Spleen (tissue), 11 donors: ENCODE measurements around the gene ZNF462. TPM values are rescaled to one million over a fixed set of nuclear protein-coding genes. Genes with fewer than 3 reads are reported as not detected.

Experiments used
- DNase-seq: peaks from one replicate; pipeline ENCODE4 v3.0.0-alpha.2; 2020
- H3K27ac ChIP-seq, 8 donors: fragments of 200-600 bp; sonication (generic) in 7 of 8; 1 replicate in 4 of 8; 2 replicates in 4 of 8; pipeline versions ENCODE4 v1.5.0 to v1.8.0; 2016 to 2021; ENCODE audit warnings: inconsistent platforms in 4 of 8, mild to moderate bottlenecking in 4 of 8, moderate library complexity in 1 of 8
- H3K27me3 ChIP-seq, 7 donors: fragments of 200-600 bp; sonication (generic) in 6 of 7; replicated peaks in 1 of 7; 1 replicate in 4 of 7; 2 replicates in 3 of 7; pipeline versions ENCODE4 v1.5.0 to v1.8.0; 2016 to 2021; ENCODE audit warnings: inconsistent platforms in 3 of 7, mild to moderate bottlenecking in 1 of 7
- H3K36me3 ChIP-seq, 6 donors: fragments of 200-600 bp; sonication (generic) in 5 of 6; 1 replicate in 4 of 6; 2 replicates in 2 of 6; pipeline versions ENCODE4 v1.5.0 to v1.8.0; 2016 to 2021; ENCODE audit warnings: inconsistent platforms in 2 of 6
- H3K4me1 ChIP-seq, 6 donors: fragments of 200-600 bp; sonication (generic) in 5 of 6; 1 replicate in 3 of 6; 2 replicates in 3 of 6; pipeline versions ENCODE4 v1.5.0 to v1.8.0; 2016 to 2021; ENCODE audit warnings: inconsistent platforms in 3 of 6
- H3K4me3 ChIP-seq, 8 donors: fragments of 200-600 bp; sonication (generic) in 7 of 8; 1 replicate in 4 of 8; 2 replicates in 4 of 8; pipeline versions ENCODE4 v1.5.0 to v1.8.0; 2016 to 2021; ENCODE audit warnings: inconsistent platforms in 4 of 8, mild to moderate bottlenecking in 4 of 8, moderate library complexity in 2 of 8
- H3K9me3 ChIP-seq, 8 donors: fragments of 200-600 bp; sonication (generic) in 7 of 8; 1 replicate in 4 of 8; 2 replicates in 4 of 8; pipeline versions ENCODE4 v1.5.0 to v1.8.0; 2016 to 2021; ENCODE audit warnings: inconsistent platforms in 4 of 8
- POLR2A ChIP-seq, 3 donors: fragments of 450-650 bp; IDR thresholded peaks; one replicate each; pipeline ENCODE4 v1.5.1; 2017; ENCODE audit warnings: antibody characterized with exemption in 3 of 3, mild to moderate bottlenecking in 1 of 3
- POLR2AphosphoS5 ChIP-seq, 3 donors: sonication (generic); formaldehyde crosslinking; IDR thresholded peaks; one replicate each; pipeline ENCODE4 v1.5.1; 2017; ENCODE audit warnings: antibody characterized with exemption in 3 of 3
- WGBS, 5 donors: extraction: QIAGEN DNeasy Blood & Tissue Kit in 3 of 5; methylation state at CpG; one replicate each; pipeline versions ENCODE4 v1.1.5 to v1.1.7; 2013 to 2018; 5-methylcytosine and 5-hydroxymethylcytosine counted together
- intact Hi-C: fragments of 100-400 bp; cut with DNase I; formaldehyde crosslinking; loops from one replicate; pipeline ENCODE4 v1.15.0; 2023; ENCODE audit warnings: low total_unique reads
- polyA plus RNA-seq, 3 donors: library from polyadenylated mRNA; stranded (reverse); fragments of 200-250 nt; gene quantifications; one replicate each; pipeline ENCODE4 v1.2.1, GENCODE V29; 2013
- total RNA-seq, 7 donors: library from RNA; depleted of rRNA in 3 of 7; stranded (reverse); fragments of >200 nt in 3 of 7; fragmentation: NEBNext Ultra II Directional in 4 of 7; extraction: Animal tissue kit (Norgen Biotek cat#: 25700) in 4 of 7; gene quantifications; one replicate each; pipeline versions ENCODE4 v1.1.0 to v1.2.1, GENCODE V29; 2016 to 2021
- TF ChIP-seq, protein P1 (sequence below), 11 experiments: fragments of 200-600 bp in 7 of 11; fragments of 450-650 bp in 4 of 11; sonication (generic) in 4 of 11; IDR thresholded peaks in 8 of 11; conservative IDR thresholded peaks in 3 of 11; 1 replicate in 7 of 11; 2 replicates in 4 of 11; pipeline versions ENCODE4 v1.4.0 to v1.8.0; 2016 to 2021; ENCODE audit warnings: antibody characterized with exemption in 11 of 11, inconsistent platforms in 4 of 11, mild to moderate bottlenecking in 1 of 11
- donor health status: healthy with polysubstance abuse.
- donor health status: DM: no; HTN: no; CAD: no; lungs with moderate emphysema.
- donor health status: DM: no; HTN: no; CAD: no.
- donor health status: Bipolar disorder and iron deficiency.
- donor health status: healthy.
- donor health status: DM: no; HTN: no; CAD: no.
- donor health status: DM: yes; HTN: yes; CAD: no.

The ZNF462 gene
- total and polyA plus RNA-seq, 10 donors: 0.36 to 38.9 (median 20.3) TPM

- no peaks in the 10 kb centered on the region for H3K4me1 ChIP-seq
- H3K36me3 ChIP-seq: no peaks in the 10 kb centered on the region
- TF ChIP-seq POLR2A (IDR thresholded peaks at IDR 0.05) (no peak), POLR2AphosphoS5 (IDR thresholded peaks at IDR 0.05) (no peak)
- TF ChIP-seq, protein P1, sequence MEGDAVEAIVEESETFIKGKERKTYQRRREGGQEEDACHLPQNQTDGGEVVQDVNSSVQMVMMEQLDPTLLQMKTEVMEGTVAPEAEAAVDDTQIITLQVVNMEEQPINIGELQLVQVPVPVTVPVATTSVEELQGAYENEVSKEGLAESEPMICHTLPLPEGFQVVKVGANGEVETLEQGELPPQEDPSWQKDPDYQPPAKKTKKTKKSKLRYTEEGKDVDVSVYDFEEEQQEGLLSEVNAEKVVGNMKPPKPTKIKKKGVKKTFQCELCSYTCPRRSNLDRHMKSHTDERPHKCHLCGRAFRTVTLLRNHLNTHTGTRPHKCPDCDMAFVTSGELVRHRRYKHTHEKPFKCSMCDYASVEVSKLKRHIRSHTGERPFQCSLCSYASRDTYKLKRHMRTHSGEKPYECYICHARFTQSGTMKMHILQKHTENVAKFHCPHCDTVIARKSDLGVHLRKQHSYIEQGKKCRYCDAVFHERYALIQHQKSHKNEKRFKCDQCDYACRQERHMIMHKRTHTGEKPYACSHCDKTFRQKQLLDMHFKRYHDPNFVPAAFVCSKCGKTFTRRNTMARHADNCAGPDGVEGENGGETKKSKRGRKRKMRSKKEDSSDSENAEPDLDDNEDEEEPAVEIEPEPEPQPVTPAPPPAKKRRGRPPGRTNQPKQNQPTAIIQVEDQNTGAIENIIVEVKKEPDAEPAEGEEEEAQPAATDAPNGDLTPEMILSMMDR (IDR thresholded peaks at IDR 0.05 in 8 of 11, conservative IDR thresholded peaks at IDR 0.05 in 3 of 11): no peak
- no peak overlapping the region for H3K27ac ChIP-seq
- intact Hi-C loops: no loop called here
- no peak overlapping the region for H3K4me3 ChIP-seq
- H3K9me3 ChIP-seq: peaks cover 0 to 45% (median 30%) of the 10 kb centered on the region in 8 donors
- no peak for DNase-seq
- 91 to 97% (median 94%) methylated on average over 3 of the region's 3 CpGs for WGBS, 5 donors
- no peaks in the 10 kb centered on the region for H3K27me3 ChIP-seq
Observed at GRCh38 chr9:106906129-106906528, 43.2 kb downstream of the ZNF462 start.

GRCh38 chr9:106911951-106912350, 49.0 kb downstream of the ZNF462 start:
- Histone ChIP-seq H3K4me3 (no peak overlapping the region), H3K9me3 (peaks cover 0 to 5% (median under 1%) of the 10 kb centered on the region in 8 donors), H3K36me3 (no peaks in the 10 kb centered on the region), H3K27ac (no peak overlapping the region), H3K4me1 (peaks cover 0 to 10% (median 0%) of the 10 kb centered on the region in 6 donors), H3K27me3 (no peaks in the 10 kb centered on the region)
- intact Hi-C loops: no loop called here
- TF ChIP-seq, protein P1 (IDR thresholded peaks at IDR 0.05 in 8 of 11, conservative IDR thresholded peaks at IDR 0.05 in 3 of 11): no peak
- TF ChIP-seq POLR2AphosphoS5 (IDR thresholded peaks at IDR 0.05): no peak
- TF ChIP-seq POLR2A (IDR thresholded peaks at IDR 0.05): no peak
- no peak for DNase-seq
- 66 to 96% (median 81%) methylated on average over 6 of the region's 6 CpGs for WGBS, 5 donors

GRCh38 chr9:106913276-106913675, 50.3 kb downstream of the ZNF462 start:
- Histone ChIP-seq H3K4me1 (peaks cover 0 to 14% (median 0%) of the 10 kb centered on the region in 6 donors), H3K27me3 (no peaks in the 10 kb centered on the region), H3K36me3 (no peaks in the 10 kb centered on the region), H3K9me3 (no peaks in the 10 kb centered on the region), H3K4me3 (no peak overlapping the region), H3K27ac (no peak overlapping the region)
- intact Hi-C loops: no loop called here
- no peak for DNase-seq
- WGBS, 5 donors: 79 to 86% (median 84%) methylated on average over 5 of the region's 5 CpGs
- TF ChIP-seq POLR2A (IDR thresholded peaks at IDR 0.05): no peak
- TF ChIP-seq POLR2AphosphoS5 (IDR thresholded peaks at IDR 0.05): no peak

DNA sequence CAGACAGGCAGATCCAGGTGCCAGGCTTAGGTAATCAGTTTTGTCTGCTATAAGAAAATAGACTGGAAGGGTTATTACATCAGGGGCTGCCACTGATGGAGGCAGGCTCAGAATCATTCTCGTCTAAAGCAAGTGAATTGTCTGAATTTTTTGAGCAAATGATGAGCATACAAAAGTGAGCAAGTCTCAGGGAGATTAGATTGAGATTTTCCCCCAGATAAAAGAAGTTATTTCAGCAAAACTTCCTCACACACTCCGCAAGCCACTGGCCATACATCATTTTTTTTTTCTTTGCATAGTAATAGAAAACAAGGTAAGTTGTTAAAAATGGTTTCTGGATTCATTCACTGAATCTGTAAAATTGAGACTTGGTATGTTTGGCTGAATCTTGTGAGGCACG, 52.9 kb downstream of the ZNF462 start:
- Histone ChIP-seq H3K27ac (no peak overlapping the region), H3K4me1 (peaks cover 0 to 14% (median 0%) of the 10 kb centered on the region in 6 donors), H3K9me3 (no peaks in the 10 kb centered on the region), H3K4me3 (no peak overlapping the region), H3K36me3 (no peaks in the 10 kb centered on the region), H3K27me3 (no peaks in the 10 kb centered on the region)
- DNase-seq: no peak
- TF ChIP-seq POLR2AphosphoS5 (IDR thresholded peaks at IDR 0.05) (no peak), POLR2A (IDR thresholded peaks at IDR 0.05) (no peak)
- TF ChIP-seq, protein P1 (IDR thresholded peaks at IDR 0.05 in 8 of 11, conservative IDR thresholded peaks at IDR 0.05 in 3 of 11): no peak
- WGBS, 5 donors: 84 to 93% (median 85%) methylated on average over 3 of the region's 3 CpGs
- intact Hi-C loops: no loop called here
